ENCODE data around the gene OXA1L.

GRCh38 chr14:22813145-22813544 lies 46.7 kb downstream of the OXA1L start:
- no peak for TF ChIP-seq ELF4 (IDR thresholded peaks at IDR 0.05)
- no peak for TF ChIP-seq HDGF (IDR thresholded peaks at IDR 0.05; ENCODE audit: borderline replicate concordance)
- TF ChIP-seq FOXM1 (IDR thresholded peaks at IDR 0.05; ENCODE audit: borderline replicate concordance): no peak
- no peak for TF ChIP-seq ARNT (IDR thresholded peaks at IDR 0.05)

All from HEK293T (cell line).